GOT3 (cell line): ENCODE data around the gene FBXO21.
"Not testable (repeated sequence)": the region's sequence is repeated elsewhere in the genome, so short reads cannot be mapped to it uniquely, and the experiment has no call there.

ENCODE experiments used
- DNase-seq: peaks from one replicate; lab custom pipeline; 2025; ENCODE audit warnings: mixed read lengths; lab: John Stamatoyannopoulos, UW

FBXO21 gene

DNA sequence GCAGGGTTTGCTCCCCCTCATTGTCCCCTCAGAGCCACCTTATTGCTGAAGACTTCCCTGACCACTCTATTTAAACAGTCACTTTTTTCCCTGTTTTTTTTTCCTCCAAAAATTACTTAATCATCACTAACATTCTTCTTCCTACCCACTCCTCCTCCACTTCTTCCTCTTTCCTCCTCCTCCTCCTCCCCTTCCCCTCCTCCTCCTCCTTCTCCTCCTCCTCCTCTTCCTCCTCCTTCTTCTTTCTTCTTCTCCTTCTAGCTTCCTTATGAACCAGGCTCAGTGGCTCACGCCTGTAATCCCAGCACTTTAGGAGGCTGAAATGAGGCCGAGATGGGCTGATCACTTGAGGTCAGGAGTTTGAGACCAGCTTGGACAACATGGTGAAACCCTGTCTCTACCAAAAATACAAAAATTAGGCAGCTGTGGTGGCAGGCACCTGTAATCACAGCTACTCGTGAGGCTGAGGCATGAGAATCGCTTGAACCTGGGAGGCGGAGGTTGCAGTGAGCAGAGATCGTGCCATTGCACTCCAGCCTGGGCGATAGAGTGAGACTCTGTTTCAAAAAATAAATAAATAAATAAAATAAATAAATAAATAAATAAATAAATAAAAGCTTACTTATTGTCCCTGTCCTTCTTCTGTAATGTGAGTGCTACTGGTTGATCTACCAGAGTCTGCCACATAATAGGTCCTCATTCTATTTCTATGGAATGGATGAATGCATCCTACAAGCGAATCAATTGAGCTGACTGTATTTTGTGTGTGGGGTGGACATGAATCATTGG is 9.9 kb upstream of the FBXO21 start:
- DNase-seq, result not testable (repeated sequence)

DNA sequence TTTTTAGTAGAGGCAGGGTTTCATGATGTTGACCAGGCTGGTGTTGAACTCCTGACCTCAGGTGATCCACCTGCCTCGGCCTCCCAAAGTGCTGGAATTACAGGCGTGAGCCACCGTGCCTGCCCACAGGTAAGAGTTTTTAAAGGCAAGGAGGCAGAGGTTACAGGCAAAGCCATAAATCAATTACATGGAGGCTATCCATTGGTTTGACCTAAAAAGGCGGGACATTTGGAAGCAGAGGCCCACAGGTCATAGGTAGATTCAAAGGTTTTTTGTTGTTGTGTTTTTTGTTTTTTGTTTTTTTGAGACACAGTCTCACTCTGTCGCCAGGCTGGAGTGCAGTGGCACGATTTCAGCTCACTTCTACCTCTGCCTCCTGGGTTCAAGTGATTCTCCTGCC is 6.1 kb upstream of the FBXO21 start:
- not testable (repeated sequence) for DNase-seq

DNA sequence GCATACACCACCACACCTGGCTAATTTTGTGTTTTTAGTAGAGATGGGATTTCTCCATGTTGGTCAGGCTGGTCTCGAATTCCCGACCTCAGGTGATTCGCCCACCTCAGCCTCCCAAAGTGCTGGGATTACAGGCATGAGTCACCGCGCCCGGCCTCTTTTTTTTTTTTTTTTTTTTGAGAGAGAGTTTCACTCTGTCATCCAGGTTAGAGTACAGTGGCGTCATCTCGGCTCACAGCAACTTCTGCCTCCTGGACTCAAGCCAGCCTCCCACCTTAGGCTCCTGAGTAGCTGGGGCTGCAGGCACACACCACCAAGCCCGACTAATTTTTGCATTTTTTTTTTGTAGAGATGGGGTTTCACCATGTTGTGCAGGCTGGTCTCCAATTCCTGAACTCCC is 4.8 kb upstream of the FBXO21 start:
- not testable (repeated sequence) for DNase-seq

DNA sequence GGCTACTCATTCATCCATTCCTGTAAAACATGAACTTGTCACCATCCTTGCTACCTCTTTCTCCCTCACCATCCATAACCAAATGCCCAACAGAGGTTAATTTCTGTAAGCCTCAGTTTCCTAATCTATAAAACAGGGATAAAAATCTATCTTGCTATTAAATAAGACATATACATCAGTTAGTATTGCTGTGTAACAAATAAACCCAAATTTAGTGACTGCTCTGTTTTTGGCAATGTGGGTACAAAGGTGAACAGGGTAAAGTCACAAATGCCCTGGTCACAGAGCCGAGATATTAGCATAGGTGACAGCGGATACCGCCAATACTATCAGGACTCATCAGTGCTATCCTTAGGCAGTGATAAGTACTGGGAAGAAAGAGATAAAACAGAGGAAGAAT is 3.6 kb upstream of the FBXO21 start:
- DNase-seq, result no peak

DNA sequence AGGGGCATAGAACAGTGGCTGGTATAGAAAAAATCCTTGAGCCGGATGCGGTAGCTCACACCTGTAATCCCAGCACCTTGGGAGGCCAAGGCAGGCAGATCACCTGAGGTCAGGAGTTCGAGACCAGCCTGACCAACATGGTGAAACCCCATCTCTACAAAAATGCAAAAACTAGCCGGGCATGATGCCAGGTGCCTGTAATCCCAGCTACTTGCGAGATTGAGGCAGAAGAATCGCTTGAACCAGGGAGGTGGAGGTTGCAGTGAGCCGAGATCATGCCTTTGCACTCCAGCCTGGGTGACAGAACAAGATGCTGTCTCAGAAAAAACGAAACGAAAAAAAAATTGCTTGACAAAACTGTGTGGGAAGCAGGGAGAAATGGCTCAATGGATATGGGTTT is 2.3 kb upstream of the FBXO21 start:
- not testable (repeated sequence) for DNase-seq

DNA sequence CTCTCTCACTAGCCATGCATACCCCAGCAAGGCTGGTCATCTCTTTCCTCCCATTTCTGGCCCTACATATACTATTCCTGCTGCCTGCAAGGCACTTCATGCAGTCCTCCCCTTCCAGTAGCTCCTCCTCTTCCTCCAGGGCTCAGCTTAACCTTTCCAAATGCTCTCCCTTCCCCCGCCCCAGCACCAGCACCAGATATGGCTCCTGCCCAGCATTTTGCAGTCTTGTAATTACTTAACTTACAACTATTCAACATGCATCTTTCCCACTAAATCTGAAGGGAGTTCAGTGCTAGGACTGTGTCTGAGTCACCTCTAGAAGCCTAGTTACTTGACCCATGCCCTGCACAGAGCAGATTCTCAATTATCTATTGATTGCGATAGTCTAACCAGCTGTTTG is 1.8 kb upstream of the FBXO21 start:
- DNase-seq, result no peak

DNA sequence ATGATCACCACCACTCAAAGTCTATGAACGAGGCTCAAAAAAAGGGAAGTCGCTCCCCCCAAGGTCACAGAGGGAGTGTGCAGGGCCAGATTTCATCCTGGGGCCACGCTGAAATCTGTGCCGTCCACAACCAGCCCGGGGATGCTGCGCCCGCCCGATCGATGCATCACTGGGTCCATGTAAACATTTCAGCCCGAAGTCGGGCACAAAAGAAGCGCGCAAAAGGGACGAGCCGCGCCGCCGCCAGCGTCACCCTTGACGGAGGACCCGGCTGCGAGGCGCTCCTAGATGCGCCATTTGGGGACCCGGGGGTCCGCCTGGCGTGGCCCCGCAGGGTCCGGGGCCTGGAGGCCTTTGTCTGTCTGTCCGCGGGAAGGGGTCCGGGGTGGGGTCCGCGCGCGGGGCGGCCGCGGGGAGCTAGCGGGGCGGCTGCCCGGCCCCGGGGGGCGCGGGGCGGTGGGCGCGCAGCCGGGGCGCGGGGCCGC is 503 bp downstream of the FBXO21 start:
- no peak for DNase-seq

DNA sequence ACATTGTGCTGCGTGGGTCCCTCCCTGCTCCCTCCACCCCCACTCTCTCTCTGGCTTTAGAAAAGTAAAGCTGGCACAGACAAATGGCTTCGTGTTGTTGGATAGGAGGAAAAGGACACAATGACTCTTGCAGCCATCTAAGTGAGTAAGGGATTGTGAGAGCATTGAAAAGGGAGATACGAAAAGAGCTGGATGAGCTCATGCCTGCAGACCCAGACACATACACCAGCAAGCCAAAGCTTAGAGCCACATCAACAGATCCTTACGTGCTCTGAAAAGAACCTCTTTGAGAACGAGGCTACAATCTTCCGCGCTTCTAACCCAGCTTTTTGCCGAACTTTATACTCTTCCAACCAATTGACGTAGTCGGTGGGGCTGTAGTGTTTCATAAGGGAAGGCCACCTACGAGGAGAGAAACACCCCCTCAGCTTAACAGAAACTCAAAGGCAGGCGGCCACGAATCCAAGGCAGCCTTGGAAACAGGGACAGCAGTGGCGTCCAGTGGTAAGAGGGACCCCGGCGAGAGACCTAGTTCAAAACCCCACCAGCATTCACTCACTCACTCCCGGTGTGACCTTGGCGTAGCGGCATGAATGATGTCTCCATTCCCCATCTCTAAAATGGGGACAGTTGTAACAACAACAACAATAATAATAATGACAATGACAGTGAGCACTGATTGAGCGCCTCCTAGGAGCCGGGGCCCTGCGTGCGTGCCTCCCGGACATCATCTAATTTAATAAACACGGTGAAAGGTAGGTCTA is 1.1 kb downstream of the FBXO21 start:
- no peak for DNase-seq

DNA sequence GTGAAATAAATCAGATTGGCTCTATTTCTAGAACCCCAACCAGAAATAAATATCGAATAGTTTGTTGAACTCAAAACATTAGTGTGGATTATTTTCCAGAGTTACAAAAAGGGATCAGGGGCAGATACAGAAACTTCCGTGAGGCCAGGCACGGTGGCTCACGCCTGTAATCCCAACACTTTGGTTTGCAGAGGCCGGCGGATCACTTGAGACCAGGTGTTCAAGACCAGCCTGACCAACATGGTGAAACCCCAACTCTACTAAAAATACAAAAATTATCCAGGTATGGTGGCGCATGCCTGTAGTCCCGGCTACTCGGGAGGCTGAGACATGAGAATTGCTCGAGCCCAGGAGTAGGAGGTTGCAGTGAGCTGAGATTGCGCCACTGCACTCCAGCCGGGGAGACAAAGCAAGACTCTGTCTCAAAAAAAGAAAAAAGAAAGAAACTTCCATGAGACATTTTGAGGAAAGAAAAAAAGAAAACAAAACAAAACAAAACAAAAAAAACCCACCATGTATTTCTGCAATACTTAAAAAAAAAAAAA is 2.1 kb downstream of the FBXO21 start:
- DNase-seq, result no peak

DNA sequence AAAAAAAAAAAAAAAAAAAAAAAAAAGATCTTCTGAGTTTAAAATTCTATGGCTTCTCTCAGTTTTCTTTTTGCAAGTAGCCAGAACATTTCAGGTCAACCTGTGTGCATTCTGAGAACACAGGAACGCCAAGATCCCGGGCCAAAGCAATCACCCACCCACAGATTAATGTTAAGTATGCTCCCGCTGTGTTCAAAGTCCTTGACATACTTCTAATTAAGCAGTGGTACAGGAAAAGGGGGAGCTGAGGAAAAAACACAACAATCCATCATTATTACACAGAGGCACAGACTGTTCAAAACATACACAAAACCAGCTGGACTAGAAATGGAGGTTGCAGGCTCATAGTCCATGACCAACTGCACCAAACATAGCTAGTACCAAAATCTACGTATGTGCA is 2.8 kb downstream of the FBXO21 start:
- DNase-seq, result no peak

DNA sequence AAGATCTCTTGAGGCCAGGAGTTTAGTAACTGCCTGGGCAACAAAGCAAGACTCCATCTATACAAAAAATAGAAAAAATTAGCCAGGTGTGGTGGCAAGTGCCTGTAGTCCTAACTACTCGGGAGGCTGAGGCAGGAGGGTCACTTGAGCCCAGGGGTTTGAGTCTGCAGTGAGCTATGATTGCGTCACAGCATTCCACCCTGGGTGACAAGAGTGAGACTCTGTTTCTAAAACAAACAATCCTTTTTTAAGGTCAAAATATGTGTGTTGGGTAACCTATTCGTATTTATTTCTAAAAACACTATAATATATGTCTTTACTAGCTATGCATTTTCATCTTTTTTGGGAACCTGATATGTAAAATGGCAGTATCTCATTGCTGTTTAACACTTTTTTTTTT is 7.4 kb downstream of the FBXO21 start:
- no peak for DNase-seq

DNA sequence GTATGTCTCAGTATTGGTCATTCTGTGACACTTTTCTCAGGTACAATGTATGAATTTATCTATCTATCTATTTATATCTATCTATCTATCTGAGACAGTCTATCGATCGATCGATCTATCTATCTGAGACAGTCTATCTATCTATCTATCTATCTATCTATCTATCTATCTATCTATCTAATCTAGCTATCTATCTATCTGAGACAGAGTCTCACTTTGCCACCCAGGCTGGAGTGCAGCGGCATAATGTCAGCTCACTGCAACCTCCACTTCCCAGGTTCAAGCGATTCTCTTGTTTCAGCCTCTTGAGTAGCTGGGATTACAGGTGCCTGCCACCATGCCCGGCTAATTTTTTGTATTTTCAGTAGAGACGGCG is 8.8 kb downstream of the FBXO21 start:
- DNase-seq, result not testable (repeated sequence)

DNA sequence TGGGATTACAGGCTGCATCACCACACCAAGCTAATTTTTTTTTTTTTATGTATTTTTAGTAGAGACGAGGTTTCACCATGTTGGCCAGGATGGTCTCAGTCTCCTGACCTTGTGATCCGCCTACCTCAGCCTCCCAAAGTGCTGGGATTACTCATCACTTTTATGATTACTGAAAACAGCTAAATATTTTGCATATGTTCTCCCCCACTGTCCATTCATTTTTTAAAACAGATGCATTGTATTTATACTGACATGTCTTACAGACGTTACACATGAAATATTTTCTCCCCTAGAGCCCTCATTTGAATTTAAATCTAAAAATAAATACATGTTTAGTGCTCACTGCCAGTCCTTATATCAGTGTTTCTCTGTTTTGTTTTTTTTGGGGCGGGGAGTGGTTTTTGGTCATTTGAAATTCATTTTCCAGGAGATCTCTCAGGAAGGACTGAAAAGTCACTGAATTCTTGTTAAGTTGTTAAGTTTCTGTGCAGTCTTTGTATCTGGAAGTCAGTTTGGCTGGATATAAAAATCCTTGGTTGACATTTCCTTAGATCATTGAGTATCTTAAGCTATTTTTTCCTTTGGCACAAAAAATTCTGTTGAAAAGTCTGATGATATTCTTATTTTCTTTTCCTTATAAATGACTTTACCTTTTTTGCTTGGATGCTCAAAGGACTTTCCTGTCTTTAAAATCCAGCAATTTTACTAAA is 9.4 kb downstream of the FBXO21 start:
- no peak for DNase-seq

DNA sequence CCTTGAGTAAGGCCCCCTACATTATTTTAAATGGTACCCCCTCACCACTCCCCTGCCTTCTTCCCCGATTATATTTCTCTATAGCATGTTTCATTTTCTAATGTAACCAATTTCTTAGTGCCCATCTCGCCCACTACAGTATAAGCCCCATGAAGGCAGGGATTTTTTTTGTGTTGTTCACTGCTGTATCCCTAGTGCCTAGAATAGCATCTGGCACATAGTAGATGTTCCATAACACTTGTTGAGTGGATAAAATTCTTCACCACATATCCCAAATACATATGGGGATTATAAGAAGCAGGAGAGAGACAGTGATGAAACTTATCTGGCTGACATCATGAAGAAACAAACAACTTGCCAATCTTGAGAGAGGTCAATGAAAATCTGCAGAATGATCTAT is 11.5 kb downstream of the FBXO21 start:
- DNase-seq, result no peak

DNA sequence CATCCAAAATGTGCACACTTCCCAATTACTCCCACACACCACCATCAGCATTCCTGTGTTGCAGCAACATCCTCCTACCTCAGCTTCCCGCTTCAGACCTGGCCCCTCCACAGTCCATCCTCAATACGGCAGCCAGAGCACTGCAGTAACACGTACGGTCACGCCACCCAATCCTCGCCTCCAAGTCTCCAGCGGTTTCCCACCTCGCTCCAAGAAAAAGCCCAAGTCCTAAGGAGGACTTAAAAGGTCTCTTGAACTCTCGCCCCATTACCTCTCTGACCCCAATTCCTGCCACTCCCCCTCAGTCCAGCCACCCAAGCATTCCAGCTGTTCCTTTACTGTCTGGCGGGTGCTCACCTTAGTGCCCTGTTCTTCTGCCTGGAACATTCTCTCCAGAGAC is 12.0 kb downstream of the FBXO21 start:
- no peak for DNase-seq

DNA sequence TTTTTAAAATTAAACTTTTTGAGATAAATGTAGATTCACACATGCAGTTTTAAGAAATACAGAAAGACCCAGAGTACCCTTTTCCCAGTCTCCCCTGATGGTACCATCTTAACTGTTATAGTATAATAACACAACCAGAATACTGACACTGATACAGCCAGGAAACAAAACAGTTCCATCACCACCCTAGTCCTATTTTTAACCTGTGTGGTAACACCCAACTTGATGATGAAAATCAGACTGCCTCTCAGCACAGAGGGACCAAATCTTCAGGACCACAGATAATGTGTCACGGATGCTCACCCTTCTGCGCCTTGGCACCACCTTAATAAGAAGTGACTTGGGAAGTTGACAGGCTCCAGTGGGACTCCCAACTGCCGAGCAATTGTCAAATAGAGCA is 18.1 kb downstream of the FBXO21 start:
- no peak for DNase-seq

DNA sequence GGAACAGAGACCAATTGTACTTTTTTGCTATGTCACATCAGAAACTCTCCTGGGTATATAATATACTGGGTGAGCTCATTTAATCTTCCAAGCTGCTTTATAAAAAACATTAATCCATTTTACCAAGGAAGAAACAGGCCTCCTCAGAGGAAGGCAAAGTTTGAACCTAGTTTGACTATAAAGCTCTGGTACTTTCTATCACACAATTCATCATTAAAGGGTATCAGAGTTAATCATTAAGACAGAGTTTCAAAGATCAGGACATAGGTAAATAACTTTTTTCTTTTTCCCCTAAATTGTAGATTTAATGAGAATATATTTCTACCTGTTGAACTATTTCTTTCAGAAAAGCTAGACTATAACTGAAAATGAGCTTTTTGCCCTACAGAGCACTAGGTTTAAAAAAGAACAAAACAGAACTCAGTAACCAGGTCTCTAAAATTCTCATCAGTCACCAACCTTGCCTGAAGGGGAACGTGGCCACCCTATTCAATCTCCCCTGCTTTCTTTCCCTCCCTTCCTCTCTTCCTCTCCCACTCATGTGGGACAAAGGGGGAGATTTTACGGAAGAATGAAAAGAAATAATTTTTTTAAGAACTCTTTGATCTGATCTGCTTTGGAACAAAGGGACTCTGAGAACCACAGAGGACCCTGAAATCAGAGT is 18.6 kb downstream of the FBXO21 start:
- DNase-seq, result no peak

DNA sequence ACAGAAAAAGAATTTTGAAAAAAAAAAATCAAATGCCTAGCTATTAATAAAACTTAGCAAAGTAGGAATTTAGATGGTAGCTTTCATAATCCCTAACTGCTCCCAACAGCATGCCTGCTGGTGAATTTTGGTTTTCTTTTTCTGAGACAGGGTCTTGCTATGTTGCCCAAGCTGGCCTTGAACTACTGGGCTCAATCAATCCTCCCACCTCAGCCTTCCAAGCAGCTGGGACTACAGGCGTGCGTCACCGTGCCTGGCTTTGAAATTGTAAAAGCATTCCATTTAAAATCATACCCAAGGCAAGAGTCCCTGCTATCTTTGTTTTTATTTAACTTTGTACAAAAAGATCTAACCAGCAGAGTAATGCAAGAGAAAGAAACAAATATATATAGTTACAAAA is 20.7 kb downstream of the FBXO21 start:
- no peak for DNase-seq

DNA sequence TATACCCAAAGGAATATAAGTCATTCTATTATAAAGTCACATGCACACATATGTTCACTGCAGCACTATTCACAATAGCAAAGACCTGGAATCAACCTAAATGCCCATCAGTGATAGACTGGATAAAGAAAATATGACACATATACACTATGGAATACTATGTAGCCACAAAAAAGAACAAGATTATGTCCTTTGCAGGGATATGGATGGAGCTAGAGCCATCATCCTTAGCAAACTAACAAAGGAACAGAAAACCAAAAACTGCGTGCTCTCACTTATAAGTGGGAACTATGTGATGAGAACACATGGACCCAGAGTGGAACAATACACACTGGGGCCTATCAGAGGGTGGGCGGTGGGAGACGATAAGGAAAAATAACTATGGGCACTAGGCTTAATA is 21.3 kb downstream of the FBXO21 start:
- DNase-seq, result no peak

DNA sequence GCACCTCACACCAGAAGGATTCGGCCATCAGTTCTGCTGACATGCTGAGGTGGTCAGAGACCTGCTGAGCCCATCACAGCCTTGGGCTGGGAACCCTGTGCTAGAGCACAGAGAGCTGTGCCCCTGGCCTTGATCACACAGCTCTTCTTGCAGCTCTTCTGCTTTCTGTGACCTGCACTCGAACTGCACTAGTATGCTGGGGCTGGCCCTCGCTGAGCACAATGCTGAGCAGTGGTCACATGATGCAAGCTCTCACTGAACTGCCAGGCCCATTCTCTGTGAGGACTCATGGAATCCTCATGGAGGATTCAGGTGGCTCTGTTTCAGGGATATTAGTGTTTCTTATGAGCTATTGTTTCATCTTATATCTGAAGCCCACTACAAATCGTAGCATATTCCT is 22.5 kb downstream of the FBXO21 start:
- no peak for DNase-seq

DNA sequence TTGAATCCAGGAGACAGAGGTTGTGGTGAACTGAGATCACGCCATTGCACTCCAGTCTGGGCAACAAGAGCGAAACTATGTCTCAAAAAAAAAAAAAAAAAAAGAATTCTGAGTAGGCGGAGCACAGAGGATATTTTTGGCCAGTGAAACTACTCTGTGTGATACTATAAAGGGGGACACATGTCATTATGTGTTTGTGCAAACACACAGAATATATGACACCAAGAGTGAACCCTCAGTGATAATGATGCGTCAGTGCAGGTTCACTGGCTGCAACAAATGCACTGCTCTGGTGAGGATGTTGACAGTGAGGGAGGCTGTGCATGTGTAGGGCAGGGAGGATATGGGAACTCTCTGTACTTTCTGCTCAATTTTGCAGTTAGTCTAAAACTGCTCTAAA is 24.2 kb downstream of the FBXO21 start:
- no peak for DNase-seq

DNA sequence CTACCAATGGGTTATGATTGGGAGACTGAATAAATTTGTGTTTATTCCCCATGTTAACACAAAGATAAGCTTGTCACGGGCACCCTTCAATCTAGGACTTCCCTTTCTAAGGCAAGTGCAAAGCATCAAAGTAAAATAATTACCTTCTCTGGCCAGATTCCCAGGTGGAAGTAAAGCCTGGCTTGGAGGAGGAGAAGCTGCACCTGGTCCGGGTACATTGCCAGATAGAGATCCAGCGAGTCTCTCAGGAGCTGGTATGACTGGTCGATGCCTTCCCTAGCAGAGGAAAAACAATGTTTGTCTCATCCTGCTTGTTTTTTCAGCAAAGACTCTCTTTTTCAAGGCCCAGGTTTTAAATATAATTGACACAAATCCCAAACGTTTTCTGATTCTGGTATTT is 24.9 kb downstream of the FBXO21 start:
- no peak for DNase-seq
